K562 (cell line): Measurements from ENCODE around the gene SOX8. TPM values are rescaled to one million over a fixed set of nuclear protein-coding genes. Genes with fewer than 3 reads are reported as not detected.

Experiments
- ATAC-seq: fragments of 200-7000 bp; cut with Tn5 transposase; 3 replicates; pipeline ENCODE4 v1.9.1; 2020; ENCODE audit warnings: moderate library complexity
- BruUV-seq: library from RNA; stranded (reverse); fragments of 400-500 nt; replicated peaks from 2 replicates; lab custom pipeline; 2021; lab: Mats Ljungman, UMichigan
- CTCF ChIA-PET: fragments of 300-600 bp; formaldehyde crosslinking; extraction: SDS; loops from one replicate; lab custom pipeline; 2021; ENCODE audit warnings: low intra/inter-chr PET ratio; lab: Yijun Ruan, JAX
- POLR2A ChIA-PET: fragments of 300-600, 350-650 bp; sonication (Branson Sonifier 250); formaldehyde crosslinking; extraction: SDS; loops from one replicate; lab custom pipeline; 2021; ENCODE audit warnings: antibody characterized with exemption, inconsistent platforms; lab: Yijun Ruan, JAX
- DNase-seq, 4 experiments: peaks; one replicate each; pipeline versions ENCODE4 v3.0.0 to v3.0.0-alpha.2; 2011 to 2018; ENCODE audit warnings: low spot score in 3 of 4, mixed read lengths in 3 of 4; ENCODE audit errors: extremely low read depth in 1 of 4
- FAIRE-seq: peaks from 2 replicates; lab custom pipeline; 2011; peaks lifted over from hg19 to GRCh38; lab: Jason Lieb, UNC
- H2AFZ ChIP-seq: 2 replicates; pipeline ENCODE4 v1.6.0; 2011; ENCODE audit warnings: low read depth, low read length, control low read depth, inconsistent platforms
- H3K27ac ChIP-seq: fragments of 200-600 bp; 3 replicates; pipeline ENCODE4 v1.8.0; 2011; ENCODE audit warnings: low read depth, mild to moderate bottlenecking, control low read depth, inconsistent platforms, low read length, moderate library complexity, mixed read lengths; ENCODE audit errors: extremely low read depth
- H3K27me3 ChIP-seq, 2 experiments: fragments of 300-600 bp in 1 of 2; 2 replicates in 1 of 2; 3 replicates in 1 of 2; pipeline versions ENCODE4 v1.6.0 to v1.8.0; 2011; ENCODE audit warnings: inconsistent platforms in 2 of 2, low read length in 2 of 2, mild to moderate bottlenecking in 1 of 2, mixed read lengths in 1 of 2, moderate library complexity in 1 of 2; ENCODE audit not compliant: control insufficient read depth in 2 of 2, insufficient read depth in 2 of 2
- H3K36me3 ChIP-seq: fragments of 300-600 bp; 3 replicates; pipeline ENCODE4 v1.8.0; 2011; ENCODE audit warnings: mild to moderate bottlenecking, low read length, inconsistent platforms; ENCODE audit not compliant: control insufficient read depth, insufficient read depth
- H3K4me1 ChIP-seq, 2 experiments: fragments of 200-600 bp in 1 of 2; replicated peaks in 1 of 2; 2 replicates in 1 of 2; 3 replicates in 1 of 2; pipeline versions ENCODE4 v1.5.1 to v1.8.0; 2011; ENCODE audit warnings: inconsistent platforms in 2 of 2, low read length in 2 of 2, mild to moderate bottlenecking in 1 of 2, mixed read lengths in 1 of 2, moderate library complexity in 1 of 2; ENCODE audit not compliant: control insufficient read depth in 2 of 2, insufficient read depth in 2 of 2
- H3K4me2 ChIP-seq: 2 replicates; pipeline ENCODE4 v1.6.1; 2011; ENCODE audit warnings: low read length, control low read depth, inconsistent platforms, mixed read lengths; ENCODE audit not compliant: insufficient read depth
- H3K4me3 ChIP-seq: fragments of 200-600 bp; sonication (generic), shearing (Covaris generic); 2 replicates; pipeline ENCODE4 v1.5.1; 2016; ENCODE audit warnings: control low read depth, inconsistent platforms
- H3K79me2 ChIP-seq: fragments of 200-600 bp; 3 replicates; pipeline ENCODE4 v1.8.0; 2011; ENCODE audit warnings: low read length, inconsistent platforms; ENCODE audit not compliant: control insufficient read depth, insufficient read depth
- H3K9ac ChIP-seq, 2 experiments: 2 replicates each; pipeline versions ENCODE4 v1.6.0 to v1.6.1; 2011; ENCODE audit warnings: low read depth in 2 of 2, low read length in 2 of 2, control low read depth in 1 of 2, inconsistent platforms in 1 of 2, mild to moderate bottlenecking in 1 of 2, mixed read lengths in 1 of 2; ENCODE audit not compliant: insufficient read depth in 1 of 2
- H3K9me1 ChIP-seq: one replicate; pipeline ENCODE4 v1.6.0; 2011; ENCODE audit warnings: inconsistent platforms, mild to moderate bottlenecking, low read length, moderate library complexity; ENCODE audit not compliant: control insufficient read depth, insufficient read depth
- H3K9me3 ChIP-seq: replicated peaks from 2 replicates; pipeline ENCODE4 v1.5.1; 2011; ENCODE audit warnings: low read depth, low read length, inconsistent platforms; ENCODE audit not compliant: control insufficient read depth, insufficient read depth
- H4K20me1 ChIP-seq: replicated peaks from 2 replicates; pipeline ENCODE4 v1.6.1; 2011; ENCODE audit warnings: low read length, inconsistent platforms, mixed read lengths; ENCODE audit not compliant: control insufficient read depth, insufficient read depth
- FIP1L1 ChIP-seq: fragments of 200-400 bp; formaldehyde crosslinking; IDR thresholded peaks from 2 replicates; pipeline ENCODE4 v1.6.1; 2018; ENCODE audit warnings: mild to moderate bottlenecking, low read depth, low read length; ENCODE audit not compliant: poor library complexity, severe bottlenecking
- LARP7 ChIP-seq: fragments of 450-650 bp; IDR thresholded peaks from 2 replicates; pipeline ENCODE4 v1.6.1; 2016
- RFX7 ChIP-seq: fragments of 250-450 bp; sonication (Bioruptor Pico); IDR thresholded peaks from 2 replicates; pipeline ENCODE4 v1.5.1; 2021; ENCODE audit warnings: mild to moderate bottlenecking
- SPI1 ChIP-seq: IDR thresholded peaks from 2 replicates; pipeline ENCODE4 v1.6.1; 2011; ENCODE audit warnings: low read depth, low read length, control low read depth, borderline replicate concordance
- ZNF431 ChIP-seq: sonication (generic); formaldehyde crosslinking; IDR thresholded peaks from 2 replicates; pipeline ENCODE4 v1.8.0; 2022; ENCODE audit warnings: mild to moderate bottlenecking, missing genetic modification reagents
- WGBS: fragments of 100-300 bp; shearing (Covaris generic); methylation state at CpG from one replicate; pipeline ENCODE4 v1.1.6; 2016; ENCODE audit warnings: low coverage, mixed read lengths; ENCODE audit not compliant: insufficient coverage; ENCODE audit errors: missing lambda C conversion rate; 5-methylcytosine and 5-hydroxymethylcytosine counted together
- in situ Hi-C: fragments of 300-500 bp; cut with MboI; formaldehyde crosslinking; loops from 4 replicates; pipeline ENCODE4 v1.15.0; 2018; ENCODE audit warnings: inconsistent platforms, mixed read lengths
- intact Hi-C: fragments of 100-400 bp; cut with micrococcal nuclease; formaldehyde crosslinking; loops from 2 replicates; pipeline ENCODE4 v1.14.2; 2022
- polyA plus RNA-seq, 8 experiments: library from polyadenylated mRNA; depleted of rRNA in 4 of 8; stranded (reverse) in 5 of 8; unstranded in 3 of 8; fragments of >200 nt; fragmentation: Nextera tagmentation in 2 of 8; fragmentation: Illumina TruSeq in 1 of 8; extraction: Ambion mirVana in 2 of 8; extraction: Trizol in 1 of 8; gene quantifications; 2 replicates each; pipeline versions ENCODE4 v1.2.1 to v1.2.3, GENCODE V29; 2011 to 2014; ENCODE audit warnings: inconsistent platforms in 1 of 8, missing spikeins in 1 of 8
- total RNA-seq, 7 experiments: library from RNA; depleted of rRNA in 6 of 7; stranded (reverse); fragments of >200 nt in 6 of 7; fragmentation: Illumina TruSeq in 2 of 7; extraction: Trizol in 2 of 7; gene quantifications; 2 replicates each; pipeline versions ENCODE4 v1.2.1 to v1.2.3, GENCODE V29; 2011 to 2021; ENCODE audit warnings: low replicate concordance in 1 of 7
- TF ChIP-seq, protein P1 (sequence below), 3 experiments: fragments of 200-800 bp in 1 of 3; sonication (Bioruptor generic) in 1 of 3; sonication (generic) in 1 of 3; formaldehyde crosslinking in 1 of 3; IDR thresholded peaks; 2 replicates each; pipeline versions ENCODE4 v1.6.1 to v1.8.0; 2016 to 2022; ENCODE audit warnings: mild to moderate bottlenecking in 2 of 3, missing compliant biosample characterization in 2 of 3, missing genetic modification characterization in 2 of 3, missing genetic modification reagents in 1 of 3
- TF ChIP-seq, protein P2 (sequence below): sonication (generic); formaldehyde crosslinking; IDR thresholded peaks from 2 replicates; pipeline ENCODE4 v1.8.0; 2022; ENCODE audit warnings: missing genetic modification reagents, mild to moderate bottlenecking, moderate library complexity, borderline replicate concordance

Gene SOX8
- total and polyA plus RNA-seq, 9 of the 15 experiments (the other 6 are each of a cell fraction or from before 2014, with no cell fraction given): 0.07 to 0.15 (median 0.15) TPM; not detected in 6

DNA sequence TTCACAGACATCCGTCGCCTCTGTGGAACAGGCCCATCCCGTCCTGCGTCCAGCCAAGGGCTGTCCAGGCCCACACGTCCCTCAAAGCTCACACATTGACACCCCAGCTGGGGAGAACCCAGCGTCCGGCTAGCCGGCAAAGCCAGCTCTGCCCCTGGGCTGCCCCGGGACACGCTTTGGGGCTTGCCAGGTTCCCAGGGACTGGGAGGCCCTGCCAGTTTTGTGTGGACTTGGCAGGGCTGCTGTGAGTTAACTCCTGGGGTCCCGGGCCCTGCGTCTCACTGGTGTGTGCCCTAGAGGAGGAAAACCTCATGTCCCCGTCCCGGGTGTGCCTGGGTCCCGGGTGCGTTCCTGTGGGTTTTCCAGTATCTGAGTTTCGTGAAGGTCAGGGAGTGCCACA, 6.3 kb downstream of the SOX8 start (continued):
- TF ChIP-seq, protein P1, sequence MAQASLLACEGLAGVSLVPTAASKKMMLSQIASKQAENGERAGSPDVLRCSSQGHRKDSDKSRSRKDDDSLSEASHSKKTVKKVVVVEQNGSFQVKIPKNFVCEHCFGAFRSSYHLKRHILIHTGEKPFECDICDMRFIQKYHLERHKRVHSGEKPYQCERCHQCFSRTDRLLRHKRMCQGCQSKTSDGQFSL (CRISPR knock-in tag; IDR thresholded peaks at IDR 0.05): no peak
- TF ChIP-seq, protein P1 (tag; IDR thresholded peaks at IDR 0.05): no peak
- TF ChIP-seq ZNF431 (CRISPR knock-in tag): no peak

DNA sequence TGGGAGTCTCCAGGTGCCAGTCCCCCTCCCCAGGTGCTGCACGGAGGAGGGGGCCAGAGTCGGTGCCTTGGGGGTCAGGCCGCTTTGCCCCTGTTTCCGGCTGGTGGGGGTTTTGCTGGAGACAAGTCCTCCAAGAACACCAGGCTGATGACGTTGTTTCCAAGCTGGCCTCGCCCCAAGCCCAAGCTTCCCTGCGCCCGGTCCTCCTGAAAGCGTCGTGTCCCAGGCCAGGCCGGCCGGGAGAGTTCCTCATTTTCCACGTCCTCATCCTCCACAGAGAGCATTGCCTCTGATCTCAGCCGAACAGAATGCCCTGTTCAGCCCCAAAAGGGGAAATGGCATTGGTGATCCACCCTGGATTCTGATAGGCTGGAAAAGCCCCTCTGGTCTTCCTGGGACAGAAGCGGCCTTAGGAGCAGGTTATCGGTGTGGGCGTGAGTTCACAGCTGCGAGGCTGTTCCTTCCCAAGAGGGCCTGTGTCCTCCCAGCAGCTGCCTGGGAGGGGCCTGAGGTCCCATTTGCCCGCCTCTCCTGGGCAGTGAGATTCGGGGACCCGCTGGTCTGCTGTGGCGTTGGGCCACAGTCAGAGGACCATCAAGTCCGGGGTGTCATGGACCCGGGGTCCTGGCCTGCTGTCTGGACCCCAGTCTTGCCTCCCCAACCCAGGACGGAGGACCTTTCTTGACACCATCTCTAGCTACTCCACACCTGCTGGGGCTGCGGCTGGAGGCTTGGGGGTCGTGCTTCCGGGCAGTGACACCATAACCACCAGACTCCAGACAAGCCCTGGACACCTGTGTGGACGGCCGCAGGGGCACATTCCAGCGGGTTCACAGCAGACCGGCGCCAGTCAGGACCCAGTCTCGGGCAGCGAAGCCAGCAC, 7.1 kb downstream of the SOX8 start:
- BruUV-seq: no TSS peak
- FAIRE-seq (no peak), ATAC-seq (no peak), DNase-seq (no peak)
- H2AFZ ChIP-seq: no peak overlapping the region
- in situ Hi-C loops (no loop called here), intact Hi-C loops (no loop called here)
- H3K9me1 ChIP-seq: no peaks in the 10 kb centered on the region
- WGBS: 12% methylated on average over 23 of the region's 35 CpGs
- H3K9me3 ChIP-seq: no peaks in the 10 kb centered on the region
- H3K4me3 ChIP-seq: no peak overlapping the region
- H3K9ac ChIP-seq: no peak overlapping the region
- no peak overlapping the region for H3K4me2 ChIP-seq
- POLR2A ChIA-PET: interaction anchor here (0.6 kb wide), 1 partner anchor 10 kb away, joined by 3 read pairs; no protein-coding TSS in a partner anchor
- CTCF ChIA-PET: no interaction called here
- peaks cover 25 to 80% of the 10 kb centered on the region in 2 experiments; a peak in 4 of 5 replicates for H3K27me3 ChIP-seq
- no peak overlapping the region for H3K27ac ChIP-seq
- H3K79me2 ChIP-seq: no peaks in the 10 kb centered on the region
- H3K36me3 ChIP-seq: no peaks in the 10 kb centered on the region
- TF ChIP-seq LARP7 (no peak), SPI1 (peak; percentile 42; the same call in 1 of the 2 replicates), RFX7 (CRISPR knock-in tag) (no peak), FIP1L1 (no peak)
- TF ChIP-seq, protein P2, sequence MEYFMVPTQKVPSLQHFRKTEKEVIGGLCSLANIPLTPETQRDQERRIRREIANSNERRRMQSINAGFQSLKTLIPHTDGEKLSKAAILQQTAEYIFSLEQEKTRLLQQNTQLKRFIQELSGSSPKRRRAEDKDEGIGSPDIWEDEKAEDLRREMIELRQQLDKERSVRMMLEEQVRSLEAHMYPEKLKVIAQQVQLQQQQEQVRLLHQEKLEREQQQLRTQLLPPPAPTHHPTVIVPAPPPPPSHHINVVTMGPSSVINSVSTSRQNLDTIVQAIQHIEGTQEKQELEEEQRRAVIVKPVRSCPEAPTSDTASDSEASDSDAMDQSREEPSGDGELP (CRISPR knock-in tag): 0 out of 2 replicates have a peak, but pooled peaks have one; percentile 38
- H3K4me1 ChIP-seq: peaks cover 0 to 59% of the 10 kb centered on the region in 2 experiments; a peak in 2 of 5 replicates
- H4K20me1 ChIP-seq: peaks cover 14% of the 10 kb centered on the region; the same call in 1 of the 2 replicates
